ENCODE measurements around the gene ZFAND4.
A peak's percentile ranks its signal among the peaks of the same experiment; 100 is the strongest.

DNA sequence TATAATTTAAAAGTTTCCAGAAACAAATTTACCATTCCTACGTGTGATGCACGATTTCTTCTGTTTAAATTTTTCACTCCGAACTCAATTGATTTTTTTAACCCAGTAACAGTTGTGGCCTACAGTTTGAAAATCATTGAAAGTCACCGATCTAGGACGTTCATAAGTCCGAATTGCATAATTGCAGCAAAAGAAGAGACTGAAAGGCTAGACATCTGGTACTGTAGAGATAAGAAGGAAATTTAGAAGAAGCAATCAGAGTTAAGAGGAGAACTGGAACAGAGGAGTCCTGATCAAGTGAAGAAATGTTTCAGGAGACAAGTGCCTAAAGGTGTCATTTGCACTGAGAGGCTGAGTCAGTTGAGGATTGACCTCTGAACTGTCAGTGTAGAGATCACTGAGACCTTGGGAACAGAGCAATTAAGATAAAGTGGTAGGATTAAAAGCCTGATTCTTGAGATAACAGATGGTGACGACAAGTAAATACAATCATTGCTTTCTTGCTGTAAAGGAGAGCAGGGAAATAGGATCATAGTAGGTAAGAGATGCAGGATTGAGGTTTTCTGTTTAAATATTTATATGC lies 73.5 kb downstream of the ZFAND4 start:
- TF ChIP-seq, protein P1, sequence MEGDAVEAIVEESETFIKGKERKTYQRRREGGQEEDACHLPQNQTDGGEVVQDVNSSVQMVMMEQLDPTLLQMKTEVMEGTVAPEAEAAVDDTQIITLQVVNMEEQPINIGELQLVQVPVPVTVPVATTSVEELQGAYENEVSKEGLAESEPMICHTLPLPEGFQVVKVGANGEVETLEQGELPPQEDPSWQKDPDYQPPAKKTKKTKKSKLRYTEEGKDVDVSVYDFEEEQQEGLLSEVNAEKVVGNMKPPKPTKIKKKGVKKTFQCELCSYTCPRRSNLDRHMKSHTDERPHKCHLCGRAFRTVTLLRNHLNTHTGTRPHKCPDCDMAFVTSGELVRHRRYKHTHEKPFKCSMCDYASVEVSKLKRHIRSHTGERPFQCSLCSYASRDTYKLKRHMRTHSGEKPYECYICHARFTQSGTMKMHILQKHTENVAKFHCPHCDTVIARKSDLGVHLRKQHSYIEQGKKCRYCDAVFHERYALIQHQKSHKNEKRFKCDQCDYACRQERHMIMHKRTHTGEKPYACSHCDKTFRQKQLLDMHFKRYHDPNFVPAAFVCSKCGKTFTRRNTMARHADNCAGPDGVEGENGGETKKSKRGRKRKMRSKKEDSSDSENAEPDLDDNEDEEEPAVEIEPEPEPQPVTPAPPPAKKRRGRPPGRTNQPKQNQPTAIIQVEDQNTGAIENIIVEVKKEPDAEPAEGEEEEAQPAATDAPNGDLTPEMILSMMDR (IDR thresholded peaks at IDR 0.05; ENCODE audit: low read depth, low read length, missing input control): no peak
- TF ChIP-seq GABPA (IDR thresholded peaks at IDR 0.05 in 1 of 2, conservative IDR thresholded peaks at IDR 0.05 in 1 of 2) (no peak), JUND (IDR thresholded peaks at IDR 0.05) (peak in 1 of 2 donors; percentile 25), RAD21 (IDR thresholded peaks at IDR 0.05) (peak; percentile 40 to 51), TAF1 (conservative IDR thresholded peaks at IDR 0.05) (no peak), EGR1 (IDR thresholded peaks at IDR 0.05; ENCODE audit: low read depth in 2 of 2) (no peak), SP1 (IDR thresholded peaks at IDR 0.05) (peak; percentile 56), HNF4A (conservative IDR thresholded peaks at IDR 0.05) (peak; percentile 86 to 93), FOXA1 (IDR thresholded peaks at IDR 0.05) (no peak), YY1 (IDR thresholded peaks at IDR 0.05) (no peak), RXRA (IDR thresholded peaks at IDR 0.05) (peak; percentile 49 to 63), NR2F2 (IDR thresholded peaks at IDR 0.05) (peak; percentile 17)
- TF ChIP-seq, protein P2, sequence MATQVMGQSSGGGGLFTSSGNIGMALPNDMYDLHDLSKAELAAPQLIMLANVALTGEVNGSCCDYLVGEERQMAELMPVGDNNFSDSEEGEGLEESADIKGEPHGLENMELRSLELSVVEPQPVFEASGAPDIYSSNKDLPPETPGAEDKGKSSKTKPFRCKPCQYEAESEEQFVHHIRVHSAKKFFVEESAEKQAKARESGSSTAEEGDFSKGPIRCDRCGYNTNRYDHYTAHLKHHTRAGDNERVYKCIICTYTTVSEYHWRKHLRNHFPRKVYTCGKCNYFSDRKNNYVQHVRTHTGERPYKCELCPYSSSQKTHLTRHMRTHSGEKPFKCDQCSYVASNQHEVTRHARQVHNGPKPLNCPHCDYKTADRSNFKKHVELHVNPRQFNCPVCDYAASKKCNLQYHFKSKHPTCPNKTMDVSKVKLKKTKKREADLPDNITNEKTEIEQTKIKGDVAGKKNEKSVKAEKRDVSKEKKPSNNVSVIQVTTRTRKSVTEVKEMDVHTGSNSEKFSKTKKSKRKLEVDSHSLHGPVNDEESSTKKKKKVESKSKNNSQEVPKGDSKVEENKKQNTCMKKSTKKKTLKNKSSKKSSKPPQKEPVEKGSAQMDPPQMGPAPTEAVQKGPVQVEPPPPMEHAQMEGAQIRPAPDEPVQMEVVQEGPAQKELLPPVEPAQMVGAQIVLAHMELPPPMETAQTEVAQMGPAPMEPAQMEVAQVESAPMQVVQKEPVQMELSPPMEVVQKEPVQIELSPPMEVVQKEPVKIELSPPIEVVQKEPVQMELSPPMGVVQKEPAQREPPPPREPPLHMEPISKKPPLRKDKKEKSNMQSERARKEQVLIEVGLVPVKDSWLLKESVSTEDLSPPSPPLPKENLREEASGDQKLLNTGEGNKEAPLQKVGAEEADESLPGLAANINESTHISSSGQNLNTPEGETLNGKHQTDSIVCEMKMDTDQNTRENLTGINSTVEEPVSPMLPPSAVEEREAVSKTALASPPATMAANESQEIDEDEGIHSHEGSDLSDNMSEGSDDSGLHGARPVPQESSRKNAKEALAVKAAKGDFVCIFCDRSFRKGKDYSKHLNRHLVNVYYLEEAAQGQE (IDR thresholded peaks at IDR 0.05): no peak
- TF ChIP-seq, protein P3, sequence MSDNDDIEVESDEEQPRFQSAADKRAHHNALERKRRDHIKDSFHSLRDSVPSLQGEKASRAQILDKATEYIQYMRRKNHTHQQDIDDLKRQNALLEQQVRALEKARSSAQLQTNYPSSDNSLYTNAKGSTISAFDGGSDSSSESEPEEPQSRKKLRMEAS (IDR thresholded peaks at IDR 0.05): no peak

All from liver (tissue), 3 donors.